Eye (tissue), 1 donor: Measurements from ENCODE around the gene TRAPPC14.
"Not testable (repeated sequence)": the region's sequence is repeated elsewhere in the genome, so short reads cannot be mapped to it uniquely, and the experiment has no call there.

Experiments used
- DNase-seq: peaks from one replicate; pipeline ENCODE4 v3.0.0-alpha.2; 2015

Gene TRAPPC14

GRCh38 chr7:100158229-100159098, at the start of gene TRAPPC14:
Gene TRAPPC14 (minus strand): TSS chr7:100158723. CDS start chr7:100158499, 224 bp downstream.
- peak; percentile 93 for DNase-seq

DNA sequence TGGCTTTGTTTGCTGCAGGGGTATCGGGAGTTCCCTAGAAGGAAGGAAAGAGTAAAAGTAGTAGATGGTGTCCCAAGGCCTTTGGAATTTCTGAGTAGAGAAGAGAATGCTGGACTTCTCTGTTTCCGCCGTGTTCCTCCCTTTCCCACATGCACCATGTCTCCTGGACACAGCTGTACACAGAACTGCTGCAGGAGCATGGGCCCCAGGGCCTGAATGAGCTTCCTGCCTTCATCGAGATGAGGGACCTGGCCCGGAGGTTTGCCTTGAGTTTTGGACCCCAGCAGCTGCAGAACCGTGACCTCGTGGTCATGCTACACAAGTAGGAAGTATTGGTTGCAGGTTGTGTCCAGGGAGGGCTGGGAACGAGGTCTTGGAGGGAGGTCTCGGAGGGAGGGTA, 45.9 kb upstream of the TRAPPC14 start:
- no peak for DNase-seq

- DNase-seq = no peak
Measured at GRCh38 chr7:100200693-100201092, 42.2 kb upstream of the TRAPPC14 start.

GRCh38 chr7:100198266-100198665, 39.7 kb upstream of the TRAPPC14 start:
- DNase-seq = no peak

DNA sequence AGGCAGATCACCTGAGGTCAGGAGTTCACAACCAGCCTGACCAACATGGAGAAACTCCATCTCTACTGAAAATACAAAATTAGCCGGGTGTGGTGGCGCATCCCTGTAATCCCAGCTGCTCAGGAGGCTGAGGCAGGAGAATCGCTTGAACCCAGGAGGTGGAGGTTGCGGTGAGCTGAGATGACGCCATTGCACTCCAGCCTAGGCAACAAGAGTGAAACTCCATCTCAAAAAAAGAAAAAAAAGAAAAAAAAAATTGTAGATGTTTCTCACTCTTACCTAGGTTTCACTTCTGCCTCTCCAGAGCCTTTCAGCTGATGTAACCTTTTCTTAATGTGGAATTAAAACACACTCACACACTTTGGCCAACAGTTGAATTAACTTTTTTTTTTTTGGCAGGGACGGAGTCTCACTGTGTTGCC, 37.4 kb upstream of the TRAPPC14 start:
- not testable (repeated sequence) for DNase-seq

GRCh38 chr7:100195222-100195621, 36.7 kb upstream of the TRAPPC14 start:
- no peak for DNase-seq

DNA sequence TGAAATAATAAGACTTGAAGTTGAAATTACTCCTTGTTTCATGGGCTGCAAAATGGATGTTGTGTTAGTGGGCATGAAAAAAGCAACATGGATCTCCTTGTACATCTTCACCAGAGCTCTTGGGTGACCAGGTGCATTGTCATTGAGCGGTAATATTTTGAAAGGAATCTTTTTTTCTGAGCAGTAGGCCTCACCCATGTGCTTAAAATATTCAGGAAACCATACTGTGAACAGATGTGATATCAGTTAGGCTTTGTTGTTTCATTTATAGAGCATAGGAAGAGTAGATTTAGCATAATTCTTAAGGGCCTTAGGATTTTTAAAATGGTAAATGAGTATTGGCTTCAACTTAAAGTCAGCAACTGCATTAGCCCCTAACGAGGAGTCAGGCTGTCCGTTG, 34.4 kb upstream of the TRAPPC14 start:
- DNase-seq = no peak

GRCh38 chr7:100192281-100192862, 33.8 kb upstream of the TRAPPC14 start:
- not testable (repeated sequence) for DNase-seq

DNA sequence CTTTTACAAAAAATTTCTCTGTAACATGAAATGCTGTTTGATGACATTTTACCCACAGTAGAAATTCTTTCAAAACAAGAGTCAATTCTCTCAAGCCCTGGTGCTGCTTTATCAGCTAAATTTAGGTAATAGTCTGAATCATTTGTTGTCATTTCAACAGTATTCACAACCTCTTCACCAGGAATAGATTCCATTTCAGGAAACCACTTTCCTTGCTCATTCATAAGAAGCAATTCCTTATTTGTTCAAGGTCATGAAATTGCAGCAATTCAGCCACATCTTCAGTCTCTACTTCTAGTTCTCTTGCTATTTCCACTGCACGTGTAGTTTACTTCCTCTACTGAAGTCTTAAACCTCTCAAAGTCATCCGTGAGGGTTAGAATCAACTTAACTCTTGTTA, 33.3 kb upstream of the TRAPPC14 start:
- DNase-seq = no peak

GRCh38 chr7:100190048-100190711, 31.7 kb upstream of the TRAPPC14 start:
- DNase-seq = no peak

DNA sequence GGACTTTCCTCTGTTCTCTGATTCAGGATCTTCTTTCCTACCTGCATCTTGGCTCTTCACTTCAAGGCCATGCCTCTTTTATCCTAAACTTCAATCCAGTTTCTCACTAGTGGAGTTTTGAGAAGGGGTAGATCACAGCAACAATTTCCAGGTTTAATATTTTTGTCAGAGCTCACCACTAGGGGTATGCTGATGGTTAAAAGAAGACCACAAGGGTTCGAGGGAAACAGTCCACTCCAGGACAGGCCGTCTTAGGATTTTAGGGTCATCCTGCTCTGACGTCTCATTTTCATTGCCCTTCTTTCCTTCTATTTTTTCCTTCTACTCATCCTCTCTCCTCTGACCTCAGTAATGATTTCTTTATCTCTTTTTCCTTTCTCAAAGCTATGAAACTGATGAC, 30.5 kb upstream of the TRAPPC14 start:
- DNase-seq = no peak

DNA sequence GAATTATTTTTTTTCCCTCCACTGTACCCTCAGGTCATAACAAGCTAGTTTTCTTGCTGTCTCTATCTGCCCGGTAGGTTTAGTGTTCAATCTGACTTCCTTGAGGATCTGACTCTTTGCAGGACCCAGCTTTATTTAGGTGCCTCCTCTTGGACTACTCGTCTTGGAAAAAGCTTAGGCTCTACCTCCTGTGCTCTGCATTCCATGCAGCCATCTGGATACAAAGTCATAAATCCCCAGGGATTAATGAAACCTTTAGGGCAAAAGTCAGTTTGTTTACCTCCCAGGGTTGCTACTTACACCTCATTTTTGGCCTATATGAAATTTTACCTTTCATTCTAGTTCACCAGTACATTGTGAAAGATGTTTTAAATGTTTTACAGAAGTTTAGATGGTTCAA, 27.2 kb upstream of the TRAPPC14 start:
- no peak for DNase-seq

- DNase-seq = not testable (repeated sequence)
Measured at GRCh38 chr7:100183090-100183489, 24.6 kb upstream of the TRAPPC14 start.

GRCh38 chr7:100182616-100183015, 24.1 kb upstream of the TRAPPC14 start:
- not testable (repeated sequence) for DNase-seq

DNA sequence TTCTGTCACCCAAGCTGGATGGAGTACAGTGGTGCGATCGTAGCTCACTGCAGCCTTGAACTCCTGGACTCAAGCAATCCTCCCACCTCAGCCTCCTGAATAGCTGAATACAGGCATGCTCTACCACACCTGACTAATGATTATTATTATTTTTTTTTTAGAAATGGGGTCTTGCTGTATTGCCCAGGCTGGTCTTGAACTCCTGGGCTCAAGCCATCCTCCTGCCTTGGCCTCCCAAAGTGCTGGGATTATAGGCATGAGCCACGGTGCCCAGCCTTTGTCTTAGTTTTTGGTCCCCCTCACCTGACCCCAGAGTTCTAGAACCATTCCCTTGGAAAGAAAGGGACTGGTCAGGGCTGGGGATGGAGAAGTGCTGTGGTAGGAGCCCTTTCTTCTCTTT, 21.6 kb upstream of the TRAPPC14 start:
- not testable (repeated sequence) for DNase-seq

DNA sequence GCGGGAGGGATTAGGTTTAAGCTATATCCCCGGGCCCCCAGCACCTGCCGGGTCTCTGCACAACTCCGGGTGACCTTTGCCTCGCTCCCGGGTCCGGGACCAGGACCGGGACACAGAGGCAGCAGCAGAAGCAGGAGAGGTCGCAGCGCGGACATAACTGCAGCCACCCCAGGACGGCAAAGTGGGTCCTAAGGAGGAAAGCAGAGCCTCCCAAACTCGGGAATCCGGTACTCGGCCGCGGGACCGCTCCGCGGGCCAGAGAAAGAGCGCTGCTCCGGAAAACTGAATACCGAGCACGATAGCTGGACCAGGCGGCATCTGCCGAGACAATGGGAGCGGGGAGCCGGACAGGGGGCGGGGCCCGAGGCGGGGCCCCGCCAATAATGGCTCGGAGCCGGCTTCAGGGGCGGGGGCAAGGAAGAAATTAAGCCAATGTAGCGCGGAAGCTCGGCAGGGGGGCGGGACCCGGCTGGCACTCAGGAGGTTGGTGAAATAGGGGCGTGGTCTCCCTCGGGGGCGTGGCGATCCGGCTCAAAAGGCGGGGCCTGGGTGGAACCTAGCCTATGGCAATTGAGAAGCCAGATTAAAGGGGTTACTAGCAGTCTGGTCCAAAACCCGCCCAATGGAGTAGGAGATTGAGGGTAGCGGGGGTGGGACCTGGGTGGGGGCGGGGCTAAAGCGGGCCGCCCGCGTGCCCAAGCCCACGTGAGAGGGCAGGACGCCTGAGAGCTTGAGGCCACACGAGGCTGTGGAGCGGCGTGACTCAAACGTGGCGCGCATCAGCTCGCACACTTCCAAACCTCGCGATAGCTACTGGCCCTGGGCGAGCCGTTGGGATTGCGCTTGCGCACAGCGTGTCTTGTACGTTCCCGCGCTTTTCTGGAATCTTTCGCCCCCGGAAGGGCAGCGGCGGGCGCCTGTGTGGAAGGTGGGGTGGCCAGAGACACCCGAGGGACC, 18.8 kb upstream of the TRAPPC14 start, which contains the start of the genes GPC2 and STAG3:
GPC2 (minus strand) TSS at position 337 of the 957 bp plus-strand sequence; CDS start at position 155, 182 bp downstream.
STAG3 (plus strand) TSS at position 874 of the 957 bp plus-strand sequence. CDS start 2,639 bp downstream, outside the sequence.
- peak; percentile 99 for DNase-seq

DNA sequence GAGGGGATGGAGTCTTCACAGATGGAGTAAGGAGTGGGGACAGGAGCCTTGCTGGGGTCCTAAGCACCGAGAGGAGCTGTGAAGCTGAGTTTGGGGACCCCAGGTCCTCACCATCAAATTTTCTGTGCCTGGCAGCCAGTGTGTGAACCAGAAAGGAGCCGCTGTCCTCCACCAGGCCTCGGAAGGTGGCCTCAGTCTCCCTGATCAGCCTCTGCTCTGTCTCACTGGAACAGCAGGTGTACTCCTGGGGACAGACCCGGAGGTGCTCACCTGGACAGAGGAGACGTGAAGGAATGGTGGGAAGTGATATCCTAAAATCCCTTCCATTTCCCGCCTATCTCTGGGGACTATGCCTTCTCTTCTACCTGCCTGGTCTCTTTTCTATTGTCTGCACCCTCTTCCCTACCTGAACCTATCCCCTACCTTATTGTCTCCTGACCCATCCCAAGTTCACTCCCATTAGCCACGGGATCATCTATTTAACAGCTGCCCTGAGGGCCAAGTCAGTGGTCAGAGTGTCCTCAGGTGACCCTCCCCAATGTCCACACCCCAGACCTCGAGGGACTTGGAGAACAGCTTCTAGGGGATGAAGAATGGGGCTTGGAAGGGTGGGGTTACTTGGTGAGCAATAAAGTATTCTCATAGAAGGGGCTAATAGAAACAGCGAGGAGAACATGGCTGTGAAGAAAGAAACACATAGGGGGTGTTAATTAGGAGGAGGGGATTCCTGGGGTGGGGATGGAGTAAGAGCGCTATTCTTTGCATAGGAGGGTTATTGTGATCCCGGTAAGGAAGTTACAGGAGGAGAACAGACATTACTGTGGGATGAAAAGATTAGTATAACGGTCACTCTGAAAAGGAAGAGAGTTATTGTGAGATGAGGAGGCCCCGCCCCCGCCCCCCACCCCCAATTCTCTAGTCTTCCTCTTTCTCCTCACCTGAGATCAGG, 17.8 kb upstream of the TRAPPC14 start:
- no peak for DNase-seq

GRCh38 chr7:100175296-100175935, 16.9 kb upstream of the TRAPPC14 start:
- no peak for DNase-seq

DNA sequence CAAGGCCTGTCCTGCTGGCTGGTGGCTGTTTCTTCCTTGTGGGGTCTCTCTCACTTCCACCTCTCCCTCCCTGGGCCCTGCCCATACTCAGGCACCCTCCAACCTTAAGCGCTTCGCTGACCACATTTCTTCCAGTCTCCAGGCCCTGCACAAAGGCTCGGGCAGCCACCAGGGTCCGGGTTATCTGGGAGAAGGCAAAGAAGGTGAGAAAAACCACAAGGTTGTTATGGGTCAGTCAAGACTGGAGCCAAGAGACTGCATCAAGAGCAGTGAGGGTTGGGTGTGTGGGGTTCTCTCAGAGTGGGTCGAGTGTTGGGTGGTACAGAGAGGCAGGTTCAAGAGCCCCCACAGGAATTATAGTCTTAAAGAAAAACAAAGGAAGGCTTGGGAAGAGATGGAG, 16.1 kb upstream of the TRAPPC14 start:
- DNase-seq = no peak

DNA sequence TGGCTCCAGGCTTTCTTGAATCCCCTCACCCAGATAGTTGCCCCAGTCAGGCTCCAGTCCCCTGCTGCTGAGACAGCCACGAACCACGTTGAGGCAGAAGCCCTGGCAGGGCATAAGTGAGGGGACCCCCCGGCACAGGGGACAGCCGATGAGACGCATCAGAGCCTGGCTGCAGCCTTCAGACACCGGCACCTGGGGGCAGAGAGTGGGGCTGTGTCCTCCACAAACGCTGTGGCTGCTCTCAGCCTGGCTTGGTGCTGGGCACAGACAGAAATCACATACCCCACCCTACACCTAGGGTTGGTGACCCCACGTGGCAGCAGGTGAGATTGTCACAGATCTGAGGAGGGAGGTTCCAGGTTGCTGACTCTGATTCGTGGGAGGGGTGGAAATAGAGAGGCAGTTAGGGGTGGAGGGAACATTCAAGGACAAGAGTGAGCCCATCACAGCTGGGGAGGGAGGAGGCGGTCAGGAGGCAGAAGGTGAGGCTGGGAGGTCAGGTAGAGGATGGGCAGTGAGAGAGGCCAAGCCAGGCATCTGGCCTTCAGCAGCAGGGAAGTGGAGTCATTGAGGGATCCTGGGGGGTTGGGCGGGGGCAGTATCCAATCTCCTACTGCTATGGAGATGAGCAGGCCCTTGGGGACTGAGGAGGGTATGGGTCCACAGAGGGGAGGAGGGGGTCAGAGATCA, 15.4 kb upstream of the TRAPPC14 start:
- DNase-seq = no peak
